WTC11 (cell line): Measurements from ENCODE around the gene PARVG. TPM values are rescaled to one million over a fixed set of nuclear protein-coding genes. Genes with fewer than 3 reads are reported as not detected.

ENCODE experiments used
- ATAC-seq: fragments of 200-7000 bp; cut with Tn5 transposase; 2 replicates; pipeline ENCODE4 v1.10.0; 2021; ENCODE audit warnings: mild to moderate bottlenecking, moderate library complexity
- CTCF ChIA-PET: fragments of 300-600 bp; sonication (Branson Sonifier 250); formaldehyde crosslinking; loops from one replicate; lab custom pipeline; 2021; ENCODE audit warnings: antibody characterized with exemption; lab: Charles Lee
- POLR2A ChIA-PET: fragments of 350-600 bp; sonication (Branson Sonifier 250); formaldehyde crosslinking; loops from one replicate; lab custom pipeline; 2021; ENCODE audit warnings: antibody characterized with exemption; lab: Charles Lee
- DNase-seq: peaks from one replicate; pipeline ENCODE4 v3.0.0; 2021; ENCODE audit warnings: low spot score
- H3K27ac Mint-ChIP-seq: 2 replicates; pipeline ENCODE4 v1.8.0; 2021; ENCODE audit warnings: mixed read lengths
- H3K27me3 Mint-ChIP-seq: 2 replicates; pipeline ENCODE4 v1.8.0; 2021; ENCODE audit warnings: low read depth, mild to moderate bottlenecking, moderate library complexity, mixed read lengths
- H3K36me3 Mint-ChIP-seq: 2 replicates; pipeline ENCODE4 v1.8.0; 2021; ENCODE audit warnings: mixed read lengths
- H3K4me1 Mint-ChIP-seq: 2 replicates; pipeline ENCODE4 v1.8.0; 2022; ENCODE audit warnings: mixed read lengths
- H3K4me3 Mint-ChIP-seq: 2 replicates; pipeline ENCODE4 v1.8.0; 2021; ENCODE audit warnings: mild to moderate bottlenecking, moderate library complexity, mixed read lengths
- H3K9me3 Mint-ChIP-seq: 2 replicates; pipeline ENCODE4 v1.8.0; 2021; ENCODE audit warnings: mixed read lengths
- FOXP1 ChIP-seq: sonication (generic); formaldehyde crosslinking; IDR thresholded peaks from 2 replicates; pipeline ENCODE4 v1.8.0; 2022; ENCODE audit warnings: missing genetic modification reagents, mild to moderate bottlenecking, moderate library complexity, borderline replicate concordance
- FOXP4 ChIP-seq: sonication (generic); formaldehyde crosslinking; IDR thresholded peaks from 2 replicates; pipeline ENCODE4 v1.8.0; 2022; ENCODE audit warnings: mild to moderate bottlenecking, missing genetic modification reagents
- NFYB ChIP-seq: sonication (generic); formaldehyde crosslinking; conservative IDR thresholded peaks from 2 replicates; pipeline ENCODE4 v1.8.0; 2022; ENCODE audit warnings: low read depth, missing genetic modification reagents
- NR1H2 ChIP-seq: sonication (generic); formaldehyde crosslinking; IDR thresholded peaks from 2 replicates; pipeline ENCODE4 v1.9.0; 2021; ENCODE audit warnings: mild to moderate bottlenecking, moderate library complexity, missing genetic modification reagents
- NR2C2 ChIP-seq: sonication (generic); formaldehyde crosslinking; IDR thresholded peaks from 2 replicates; pipeline ENCODE4 v1.8.0; 2022; ENCODE audit warnings: mild to moderate bottlenecking, missing genetic modification reagents
- SMAD3 ChIP-seq: sonication (generic); formaldehyde crosslinking; IDR thresholded peaks from 2 replicates; pipeline ENCODE4 v1.8.0; 2022; ENCODE audit warnings: missing genetic modification reagents, mild to moderate bottlenecking, borderline replicate concordance
- TEAD4 ChIP-seq: sonication (generic); formaldehyde crosslinking; IDR thresholded peaks from 2 replicates; pipeline ENCODE4 v1.8.0; 2022; ENCODE audit warnings: mild to moderate bottlenecking, missing genetic modification reagents
- USF2 ChIP-seq: sonication (generic); formaldehyde crosslinking; IDR thresholded peaks from 2 replicates; pipeline ENCODE4 v1.8.1; 2023; ENCODE audit warnings: mild to moderate bottlenecking, missing genetic modification reagents, moderate library complexity
- ZNF232 ChIP-seq: sonication (generic); formaldehyde crosslinking; IDR thresholded peaks from 2 replicates; pipeline ENCODE4 v1.8.0; 2022; ENCODE audit warnings: mild to moderate bottlenecking, missing genetic modification reagents
- ZNF416 ChIP-seq: fragments of 250-450 bp; sonication (Bioruptor Pico); IDR thresholded peaks from 2 replicates; pipeline ENCODE4 v1.9.0; 2021; ENCODE audit warnings: mild to moderate bottlenecking, inconsistent platforms
- ZSCAN18 ChIP-seq: fragments of 250-450 bp; sonication (Bioruptor Pico); IDR thresholded peaks from 2 replicates; pipeline ENCODE4 v2.1.2; 2022; ENCODE audit warnings: mild to moderate bottlenecking, moderate library complexity
- total RNA-seq: library from RNA; stranded (reverse); gene quantifications from 3 replicates; pipeline ENCODE4 v1.2.3, GENCODE V29; 2021
- TF ChIP-seq, protein P1 (sequence below): sonication (generic); formaldehyde crosslinking; IDR thresholded peaks from 2 replicates; pipeline ENCODE4 v1.8.0; 2023; ENCODE audit warnings: missing genetic modification reagents, mild to moderate bottlenecking, borderline replicate concordance
- TF ChIP-seq, protein P2 (sequence below): fragments of 250-450 bp; sonication (Bioruptor Pico); IDR thresholded peaks from 2 replicates; pipeline ENCODE4 v1.9.0; 2021; ENCODE audit warnings: mild to moderate bottlenecking

The PARVG gene
- total RNA-seq, 1 experiment from 2014 or later: 0.94 TPM

- no peak for TF ChIP-seq NFYB
- no peak for TF ChIP-seq USF2 (CRISPR knock-in tag)
- no peak for TF ChIP-seq SMAD3 (CRISPR knock-in tag)
- TF ChIP-seq FOXP4 (CRISPR knock-in tag): no peak
Measured at GRCh38 chr22:44143579-44143978, 37.1 kb upstream of the PARVG start (continued).

DNA sequence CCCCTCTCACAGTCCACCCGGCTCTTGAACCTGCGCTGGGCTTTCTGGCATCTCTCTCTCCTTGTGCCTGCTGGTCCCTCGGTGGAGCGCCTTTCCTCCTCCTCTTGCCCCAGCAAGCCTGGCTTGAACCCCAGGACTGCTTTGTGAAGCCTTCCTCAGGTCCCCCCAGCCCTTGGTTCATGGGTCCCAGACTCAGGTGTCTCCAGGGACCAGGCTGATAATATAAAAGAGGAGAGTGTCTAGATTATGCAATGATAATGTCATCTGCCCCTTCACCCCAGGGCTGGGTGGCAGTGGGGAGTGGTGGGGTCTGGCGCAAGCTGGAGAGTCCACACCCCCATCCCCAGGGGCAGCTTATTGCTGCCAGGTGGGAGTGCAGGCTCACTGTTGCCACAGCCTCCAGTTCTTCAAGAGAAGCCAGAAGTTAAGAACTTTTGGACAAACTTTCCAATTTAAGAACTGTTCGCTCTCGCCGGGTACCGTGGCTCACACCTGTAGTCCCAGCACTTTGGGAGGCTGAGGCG lies 36.6 kb upstream of the PARVG start:
- TF ChIP-seq ZNF416 (CRISPR knock-in tag) (no peak), TEAD4 (CRISPR knock-in tag) (no peak)
- POLR2A ChIA-PET: no interaction called here
- Mint-ChIP-seq H3K36me3 (peaks cover 3% of the 10 kb centered on the region; the same call in 1 of the 2 replicates), H3K4me1 (peaks cover 49% of the 10 kb centered on the region), H3K9me3 (peaks cover under 1% of the 10 kb centered on the region; the same call in 1 of the 2 replicates), H3K27ac (no peak overlapping the region), H3K27me3 (no peaks in the 10 kb centered on the region; the same call in none of the 2 replicates), H3K4me3 (no peak overlapping the region)
- DNase-seq (no peak), ATAC-seq (no peak)
- CTCF ChIA-PET: interaction anchor here (1.0 to 1.8 kb wide), 2 partner anchors 63 to 126 kb away, joined by 3 read pairs; no protein-coding TSS in a partner anchor

GRCh38 chr22:44145544-44145943 lies 35.2 kb upstream of the PARVG start:
- H3K4me1 Mint-ChIP-seq: peaks cover 55% of the 10 kb centered on the region

More at GRCh38 chr22:44145544-44145943, 35.2 kb upstream of the PARVG start:
- POLR2A ChIA-PET: no interaction called here
- TF ChIP-seq ZSCAN18 (no peak), FOXP1 (CRISPR knock-in tag) (no peak), NR1H2 (CRISPR knock-in tag) (no peak), NR2C2 (CRISPR knock-in tag) (no peak), ZNF232 (no peak)
- TF ChIP-seq, protein P1, sequence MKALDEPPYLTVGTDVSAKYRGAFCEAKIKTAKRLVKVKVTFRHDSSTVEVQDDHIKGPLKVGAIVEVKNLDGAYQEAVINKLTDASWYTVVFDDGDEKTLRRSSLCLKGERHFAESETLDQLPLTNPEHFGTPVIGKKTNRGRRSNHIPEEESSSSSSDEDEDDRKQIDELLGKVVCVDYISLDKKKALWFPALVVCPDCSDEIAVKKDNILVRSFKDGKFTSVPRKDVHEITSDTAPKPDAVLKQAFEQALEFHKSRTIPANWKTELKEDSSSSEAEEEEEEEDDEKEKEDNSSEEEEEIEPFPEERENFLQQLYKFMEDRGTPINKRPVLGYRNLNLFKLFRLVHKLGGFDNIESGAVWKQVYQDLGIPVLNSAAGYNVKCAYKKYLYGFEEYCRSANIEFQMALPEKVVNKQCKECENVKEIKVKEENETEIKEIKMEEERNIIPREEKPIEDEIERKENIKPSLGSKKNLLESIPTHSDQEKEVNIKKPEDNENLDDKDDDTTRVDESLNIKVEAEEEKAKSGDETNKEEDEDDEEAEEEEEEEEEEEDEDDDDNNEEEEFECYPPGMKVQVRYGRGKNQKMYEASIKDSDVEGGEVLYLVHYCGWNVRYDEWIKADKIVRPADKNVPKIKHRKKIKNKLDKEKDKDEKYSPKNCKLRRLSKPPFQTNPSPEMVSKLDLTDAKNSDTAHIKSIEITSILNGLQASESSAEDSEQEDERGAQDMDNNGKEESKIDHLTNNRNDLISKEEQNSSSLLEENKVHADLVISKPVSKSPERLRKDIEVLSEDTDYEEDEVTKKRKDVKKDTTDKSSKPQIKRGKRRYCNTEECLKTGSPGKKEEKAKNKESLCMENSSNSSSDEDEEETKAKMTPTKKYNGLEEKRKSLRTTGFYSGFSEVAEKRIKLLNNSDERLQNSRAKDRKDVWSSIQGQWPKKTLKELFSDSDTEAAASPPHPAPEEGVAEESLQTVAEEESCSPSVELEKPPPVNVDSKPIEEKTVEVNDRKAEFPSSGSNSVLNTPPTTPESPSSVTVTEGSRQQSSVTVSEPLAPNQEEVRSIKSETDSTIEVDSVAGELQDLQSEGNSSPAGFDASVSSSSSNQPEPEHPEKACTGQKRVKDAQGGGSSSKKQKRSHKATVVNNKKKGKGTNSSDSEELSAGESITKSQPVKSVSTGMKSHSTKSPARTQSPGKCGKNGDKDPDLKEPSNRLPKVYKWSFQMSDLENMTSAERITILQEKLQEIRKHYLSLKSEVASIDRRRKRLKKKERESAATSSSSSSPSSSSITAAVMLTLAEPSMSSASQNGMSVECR: no peak
- TF ChIP-seq, protein P2, sequence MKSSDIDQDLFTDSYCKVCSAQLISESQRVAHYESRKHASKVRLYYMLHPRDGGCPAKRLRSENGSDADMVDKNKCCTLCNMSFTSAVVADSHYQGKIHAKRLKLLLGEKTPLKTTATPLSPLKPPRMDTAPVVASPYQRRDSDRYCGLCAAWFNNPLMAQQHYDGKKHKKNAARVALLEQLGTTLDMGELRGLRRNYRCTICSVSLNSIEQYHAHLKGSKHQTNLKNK (CRISPR knock-in tag): no peak
- CTCF ChIA-PET: interaction anchor here (1.0 to 1.8 kb wide), 5 partner anchors 60 to 539 kb away, joined by 3 to 5 read pairs (median 4); no protein-coding TSS in a partner anchor
- Mint-ChIP-seq H3K27ac (no peak overlapping the region; the same call in 1 of the 2 replicates), H3K4me3 (no peak overlapping the region), H3K36me3 (no peaks in the 10 kb centered on the region), H3K9me3 (no peaks in the 10 kb centered on the region; the same call in 1 of the 2 replicates), H3K27me3 (no peaks in the 10 kb centered on the region; the same call in none of the 2 replicates)
- ATAC-seq: no peak
- no peak for DNase-seq
